ENCODE results near the gene VARS2.
"Not testable (repeated sequence)": the region's sequence is repeated elsewhere in the genome, so short reads cannot be mapped to it uniquely, and the experiment has no call there.

GRCh38 chr6:30927080-30927479 lies 13.0 kb downstream of the VARS2 start:
- not testable (repeated sequence) for TF ChIP-seq TCF4 (CRISPR knock-in tag; IDR thresholded peaks at IDR 0.05; ENCODE audit: borderline replicate concordance); GLIS3 (CRISPR knock-in tag; IDR thresholded peaks at IDR 0.05); ARNTL (CRISPR knock-in tag; IDR thresholded peaks at IDR 0.05; ENCODE audit: borderline replicate concordance, low read depth); PATZ1 (CRISPR knock-in tag; IDR thresholded peaks at IDR 0.05; ENCODE audit: borderline replicate concordance); OSR1 (CRISPR knock-in tag; IDR thresholded peaks at IDR 0.05); ISL1 (CRISPR knock-in tag; IDR thresholded peaks at IDR 0.05); CREB5 (CRISPR knock-in tag; IDR thresholded peaks at IDR 0.05; ENCODE audit: low read depth); BACH2 (CRISPR knock-in tag; IDR thresholded peaks at IDR 0.05; ENCODE audit: borderline replicate concordance); ZFP3 (CRISPR knock-in tag; IDR thresholded peaks at IDR 0.05); POU6F1 (CRISPR knock-in tag; IDR thresholded peaks at IDR 0.05; ENCODE audit: borderline replicate concordance, low read depth)

All from SK-N-SH treated with all-trans-retinoic acid at 6 μM for 48 hours (cell line).